Activated naive CD4-positive, alpha-beta T cell treated with anti-CD3 and anti-CD28 coated beads for 36 hours (primary cell): Measurements from ENCODE around the gene PWP2. TPM values are rescaled to one million over a fixed set of nuclear protein-coding genes. Genes with fewer than 3 reads are reported as not detected.
A peak's percentile ranks its signal among the peaks of the same experiment; 100 is the strongest.
"Not testable (repeated sequence)": the region's sequence is repeated elsewhere in the genome, so short reads cannot be mapped to it uniquely, and the experiment has no call there.

ENCODE experiments used
- CTCF ChIA-PET: fragments of 350-600 bp; sonication (Branson Sonifier 250); formaldehyde crosslinking; loops from one replicate; lab custom pipeline; 2021; ENCODE audit warnings: antibody characterized with exemption; lab: Charles Lee
- DNase-seq: peaks from one replicate; pipeline ENCODE4 v3.0.0-alpha.2; 2020
- H3K27ac Mint-ChIP-seq: one replicate; pipeline ENCODE4 v1.8.0; 2021; ENCODE audit warnings: mild to moderate bottlenecking, mixed read lengths
- H3K27me3 Mint-ChIP-seq: one replicate; pipeline ENCODE4 v1.8.0; 2021; ENCODE audit warnings: low read depth, mixed read lengths
- H3K36me3 Mint-ChIP-seq: one replicate; pipeline ENCODE4 v1.8.0; 2021; ENCODE audit warnings: low read depth, mixed read lengths
- H3K4me1 Mint-ChIP-seq: one replicate; pipeline ENCODE4 v1.8.0; 2021; ENCODE audit warnings: low read depth, mixed read lengths
- H3K4me3 Mint-ChIP-seq: one replicate; pipeline ENCODE4 v1.8.0; 2021; ENCODE audit warnings: mild to moderate bottlenecking, moderate library complexity, mixed read lengths
- H3K9me3 Mint-ChIP-seq: one replicate; pipeline ENCODE4 v1.8.0; 2021; ENCODE audit warnings: mixed read lengths
- intact Hi-C: fragments of 100-400 bp; cut with micrococcal nuclease; formaldehyde crosslinking; loops from one replicate; pipeline ENCODE4 v1.15.1; 2023
- total RNA-seq, 2 experiments: library from RNA; stranded (reverse); gene quantifications; one replicate each; pipeline ENCODE4 v1.2.3, GENCODE V29; 2021

PWP2 gene
- total RNA-seq, 2 experiments from 2014 or later: 29.6 to 30.9 TPM

DNA sequence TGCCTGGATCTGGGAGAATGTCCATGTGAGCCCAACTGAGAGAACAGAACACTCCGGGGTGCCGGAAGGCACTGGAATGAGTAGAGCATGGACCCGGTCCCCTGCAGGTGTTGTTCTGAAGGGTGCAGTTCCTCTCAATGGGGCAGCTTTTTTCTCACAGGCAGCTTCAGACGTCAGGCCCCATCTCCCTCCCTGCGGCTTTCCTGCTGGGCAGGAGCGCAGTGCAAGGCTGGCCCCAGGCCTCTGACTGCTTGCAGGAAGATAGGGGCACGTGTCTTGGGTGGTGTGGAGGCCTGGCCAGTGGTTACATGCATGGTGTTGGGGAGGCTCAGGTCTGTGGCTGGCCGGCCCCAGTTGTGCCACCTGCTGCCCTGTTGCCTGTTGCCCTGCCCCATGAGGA is 36.8 kb downstream of the PWP2 start:
- intact Hi-C loops, H3K27ac Mint-ChIP-seq: not testable (repeated sequence)

DNA sequence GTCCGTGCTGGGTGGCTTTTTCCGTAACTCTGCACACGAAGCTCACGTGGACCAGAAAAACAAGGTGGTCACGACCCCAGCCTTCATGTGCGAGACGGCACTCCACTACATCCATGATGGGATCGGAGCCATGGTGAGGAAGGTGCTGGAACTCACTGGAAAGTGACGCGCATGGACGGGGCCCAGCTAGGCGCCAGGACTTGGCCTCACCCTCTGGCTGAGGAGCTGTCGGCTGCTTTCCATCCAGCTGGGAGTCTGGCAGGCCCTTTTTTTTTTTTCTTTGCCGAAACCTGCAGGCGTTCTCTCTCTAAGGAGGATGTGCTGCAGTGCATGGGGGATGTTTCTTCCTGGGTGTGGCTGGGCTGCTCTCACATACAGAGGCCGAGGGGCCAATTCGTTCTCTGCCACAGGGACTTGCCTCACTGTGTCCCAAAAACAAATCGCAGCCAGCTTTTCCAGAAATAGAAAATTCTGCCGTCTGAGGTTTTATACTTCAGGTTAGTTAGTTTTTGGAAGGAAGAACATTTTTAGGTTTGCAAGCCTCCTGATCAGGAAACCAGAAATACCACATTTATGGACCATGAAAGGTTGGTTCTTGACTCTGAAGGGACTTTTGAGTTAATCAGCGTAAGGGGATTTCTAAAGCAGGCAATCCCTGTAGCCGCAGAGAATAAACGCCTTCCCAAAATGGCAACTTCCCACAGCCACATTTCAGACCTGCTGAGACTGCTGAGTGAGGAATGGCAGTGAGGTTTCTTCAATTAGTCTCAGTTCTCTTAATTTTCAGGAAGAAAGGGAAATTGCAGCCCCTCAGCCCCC is 37.8 kb downstream of the PWP2 start:
- intact Hi-C loops, H3K4me3 Mint-ChIP-seq: not testable (repeated sequence)

More for the DNA sequence above, 36.8 kb downstream of the PWP2 start:
- DNase-seq, H3K4me1 Mint-ChIP-seq, H3K36me3 Mint-ChIP-seq, H3K9me3 Mint-ChIP-seq, CTCF ChIA-PET, H3K27me3 Mint-ChIP-seq, H3K4me3 Mint-ChIP-seq: not testable (repeated sequence)

DNA sequence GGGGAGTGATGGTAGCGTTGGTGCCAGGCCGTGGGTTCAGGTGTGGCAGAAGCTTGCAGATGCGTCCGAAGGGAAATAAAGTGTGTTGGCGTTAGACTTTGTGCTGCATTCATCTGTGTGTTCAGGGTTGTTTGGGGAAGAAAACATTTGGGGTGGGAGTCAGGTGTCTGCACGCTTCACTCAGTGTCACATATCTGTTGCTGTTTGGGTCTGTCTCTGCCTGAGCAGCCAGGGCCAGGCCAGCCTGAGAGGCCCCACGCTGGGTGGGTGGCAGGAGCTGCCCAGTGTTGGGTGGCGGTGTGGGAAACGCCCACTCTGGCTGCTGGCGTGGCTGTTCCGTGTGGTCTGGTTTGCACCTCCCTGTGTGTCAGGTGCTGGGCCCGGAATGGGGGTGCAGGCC is 38.4 kb downstream of the PWP2 start:
- H3K9me3 Mint-ChIP-seq, intact Hi-C loops, H3K4me3 Mint-ChIP-seq, H3K4me1 Mint-ChIP-seq, H3K27me3 Mint-ChIP-seq, CTCF ChIA-PET, H3K36me3 Mint-ChIP-seq, DNase-seq, H3K27ac Mint-ChIP-seq: not testable (repeated sequence)

More for the DNA sequence above, 37.8 kb downstream of the PWP2 start:
- H3K27ac Mint-ChIP-seq, H3K27me3 Mint-ChIP-seq, CTCF ChIA-PET, H3K4me1 Mint-ChIP-seq, H3K36me3 Mint-ChIP-seq, DNase-seq, H3K9me3 Mint-ChIP-seq: not testable (repeated sequence)

DNA sequence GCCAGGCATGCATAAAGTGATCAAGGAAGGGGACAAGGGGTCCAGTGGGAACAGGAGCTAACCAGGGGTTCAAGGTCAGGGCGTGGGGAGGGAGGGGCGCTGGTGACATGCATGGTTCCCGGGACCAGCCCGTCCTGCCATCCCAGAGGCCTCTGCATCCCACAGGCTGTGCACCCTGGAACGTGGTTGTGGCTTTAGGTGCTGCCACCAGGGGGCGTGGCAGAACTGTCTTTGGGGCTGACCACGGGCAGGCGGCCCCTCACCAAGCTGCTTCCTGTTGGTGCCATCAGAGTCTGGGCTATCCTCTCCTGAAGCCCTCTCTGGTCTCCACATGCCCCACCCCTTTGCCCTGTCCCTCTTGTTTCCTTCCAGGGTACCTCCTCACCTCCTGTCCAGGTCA is 39.9 kb downstream of the PWP2 start:
- H3K36me3 Mint-ChIP-seq, DNase-seq, H3K4me3 Mint-ChIP-seq, intact Hi-C loops, H3K27me3 Mint-ChIP-seq, H3K4me1 Mint-ChIP-seq, H3K27ac Mint-ChIP-seq, H3K9me3 Mint-ChIP-seq, CTCF ChIA-PET: not testable (repeated sequence)

DNA sequence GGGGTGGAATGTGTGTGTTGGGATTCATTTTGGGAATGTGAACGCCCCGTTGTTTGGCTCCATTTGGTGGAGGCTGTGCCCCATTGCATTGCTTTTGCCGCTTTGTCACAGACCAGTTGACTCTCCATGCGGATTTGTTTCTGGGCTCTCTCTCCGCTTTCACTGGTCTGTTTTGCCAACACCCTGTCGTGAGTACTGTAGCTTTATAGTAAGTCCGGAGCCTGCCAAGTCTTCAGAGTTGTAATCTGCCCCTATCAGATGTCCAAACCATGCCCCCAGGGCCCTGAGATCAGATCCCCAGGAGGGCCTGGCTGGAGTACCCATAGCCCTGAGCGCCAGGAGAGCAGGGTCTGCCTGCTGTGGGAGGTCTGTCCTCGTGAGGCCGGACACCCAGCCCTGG is 43.1 kb downstream of the PWP2 start:
- H3K4me3 Mint-ChIP-seq, DNase-seq, H3K36me3 Mint-ChIP-seq, intact Hi-C loops, H3K9me3 Mint-ChIP-seq, H3K27ac Mint-ChIP-seq, CTCF ChIA-PET, H3K27me3 Mint-ChIP-seq, H3K4me1 Mint-ChIP-seq: not testable (repeated sequence)

DNA sequence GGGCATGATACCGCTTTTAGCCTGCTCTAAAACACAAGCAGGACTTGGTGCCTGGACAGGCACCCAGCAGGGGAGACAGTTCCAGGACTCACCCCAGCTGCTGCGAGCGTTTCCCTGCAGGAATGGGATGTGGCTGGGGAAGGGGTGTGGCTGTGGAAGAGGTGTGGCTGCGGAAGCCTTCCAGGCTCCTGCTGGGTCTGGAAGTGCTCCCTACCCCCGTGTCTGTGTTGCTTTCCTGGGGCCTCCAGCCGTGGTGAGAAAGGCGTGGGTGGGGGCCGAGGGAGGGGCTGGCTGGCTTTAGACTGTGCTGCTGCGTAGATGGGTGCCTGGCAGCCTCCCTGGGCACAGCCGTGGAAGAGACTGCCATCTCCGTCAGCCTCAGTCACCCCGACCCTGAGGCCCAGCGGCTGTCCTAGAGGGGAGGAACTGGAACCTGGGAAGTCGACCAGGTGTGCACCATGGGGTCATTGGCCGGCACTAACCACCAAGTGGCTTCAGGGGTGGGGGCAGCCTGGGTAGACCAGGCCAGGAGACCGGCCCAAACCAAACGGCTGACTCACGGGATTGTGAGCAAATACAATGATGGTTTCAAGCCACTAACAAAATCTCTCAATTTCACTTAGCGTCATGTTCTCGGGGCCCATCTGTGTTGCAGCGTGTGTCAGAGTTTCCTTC is 46.2 kb downstream of the PWP2 start:
- H3K4me1 Mint-ChIP-seq, DNase-seq, H3K27ac Mint-ChIP-seq, H3K27me3 Mint-ChIP-seq, intact Hi-C loops, H3K4me3 Mint-ChIP-seq, H3K36me3 Mint-ChIP-seq, H3K9me3 Mint-ChIP-seq, CTCF ChIA-PET: not testable (repeated sequence)

DNA sequence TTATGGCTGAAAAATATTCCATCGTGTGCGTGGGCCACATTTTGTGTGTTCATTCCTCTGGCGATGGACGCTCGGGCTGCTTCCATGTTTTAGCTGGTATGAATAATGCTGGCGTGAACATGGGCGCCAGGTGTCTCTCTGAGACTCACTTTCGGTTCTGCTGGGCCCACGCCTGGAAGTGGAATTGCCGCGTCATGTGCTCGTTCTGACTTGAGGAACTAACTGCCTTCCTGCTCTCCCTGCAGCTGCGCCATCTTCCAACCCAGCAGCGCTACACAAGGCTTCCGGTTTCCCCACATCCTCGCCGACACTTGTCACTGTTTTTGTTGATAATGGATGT is 46.7 kb downstream of the PWP2 start:
- H3K36me3 Mint-ChIP-seq, H3K4me3 Mint-ChIP-seq, H3K9me3 Mint-ChIP-seq, H3K27me3 Mint-ChIP-seq, intact Hi-C loops, H3K4me1 Mint-ChIP-seq, H3K27ac Mint-ChIP-seq, CTCF ChIA-PET: not testable (repeated sequence)
- peak; percentile 67 for DNase-seq

DNA sequence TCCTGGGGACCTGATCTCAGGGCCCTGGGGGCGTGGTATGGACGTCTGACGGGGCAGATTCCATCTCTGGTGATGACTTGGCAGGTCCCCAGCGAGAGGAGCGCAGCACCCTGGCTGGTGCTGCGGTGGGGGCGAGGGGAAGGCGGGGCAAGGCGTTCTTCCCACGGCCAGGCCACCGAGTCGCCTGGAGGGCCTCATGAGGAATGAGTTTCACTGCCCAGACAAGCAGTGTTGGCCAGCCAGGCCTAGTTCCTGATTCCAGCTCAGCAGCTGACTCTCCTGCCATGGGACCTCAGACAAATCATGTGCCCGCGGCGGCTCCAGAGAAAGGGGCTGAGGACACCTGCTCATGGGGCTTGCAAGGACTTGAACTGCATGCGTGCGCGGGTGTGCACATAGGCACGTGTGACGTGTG is 47.6 kb downstream of the PWP2 start:
- H3K9me3 Mint-ChIP-seq, H3K27me3 Mint-ChIP-seq, H3K4me3 Mint-ChIP-seq, H3K27ac Mint-ChIP-seq, CTCF ChIA-PET, DNase-seq, H3K36me3 Mint-ChIP-seq, intact Hi-C loops, H3K4me1 Mint-ChIP-seq: not testable (repeated sequence)

DNA sequence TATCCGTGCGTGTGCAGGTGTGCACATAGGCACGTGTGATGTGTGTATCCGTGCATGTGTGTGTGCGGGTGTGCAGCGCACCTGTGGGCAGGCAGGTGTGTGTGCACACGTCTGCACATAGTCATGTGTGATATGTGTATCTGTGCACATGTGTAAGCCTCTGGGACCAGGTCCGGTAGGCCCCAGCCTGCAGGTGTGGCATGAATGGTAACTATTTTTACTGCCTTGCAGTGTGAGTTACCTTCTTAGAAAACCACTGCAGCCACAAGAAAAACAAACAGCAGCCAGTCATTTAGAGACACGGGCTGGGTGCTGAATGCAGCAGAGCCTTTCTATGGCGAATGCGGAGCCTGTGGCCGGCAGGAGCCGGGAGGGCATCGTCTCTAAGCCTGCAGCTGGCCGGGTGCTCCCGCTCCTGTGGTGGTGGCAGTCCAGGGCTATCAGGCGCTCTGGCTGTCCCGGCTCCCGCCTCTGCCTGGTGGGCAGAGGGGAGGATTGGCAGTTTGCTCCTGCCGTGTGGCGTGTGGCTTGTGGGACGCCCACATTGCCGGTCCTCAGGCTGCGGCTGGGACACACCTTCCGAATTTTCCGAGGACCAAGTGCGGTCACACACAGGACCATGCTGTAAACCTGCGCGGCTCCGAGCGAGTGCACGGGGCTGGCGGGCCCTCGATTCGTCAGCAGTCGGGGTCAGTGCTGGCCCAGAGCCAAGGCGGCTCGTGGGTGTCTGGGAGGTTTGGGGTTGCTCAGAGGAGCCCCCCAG is 48.2 kb downstream of the PWP2 start:
- H3K9me3 Mint-ChIP-seq, CTCF ChIA-PET, H3K4me1 Mint-ChIP-seq, H3K36me3 Mint-ChIP-seq, H3K4me3 Mint-ChIP-seq, H3K27me3 Mint-ChIP-seq, intact Hi-C loops, H3K27ac Mint-ChIP-seq: not testable (repeated sequence)
- peak; percentile 6 for DNase-seq

DNA sequence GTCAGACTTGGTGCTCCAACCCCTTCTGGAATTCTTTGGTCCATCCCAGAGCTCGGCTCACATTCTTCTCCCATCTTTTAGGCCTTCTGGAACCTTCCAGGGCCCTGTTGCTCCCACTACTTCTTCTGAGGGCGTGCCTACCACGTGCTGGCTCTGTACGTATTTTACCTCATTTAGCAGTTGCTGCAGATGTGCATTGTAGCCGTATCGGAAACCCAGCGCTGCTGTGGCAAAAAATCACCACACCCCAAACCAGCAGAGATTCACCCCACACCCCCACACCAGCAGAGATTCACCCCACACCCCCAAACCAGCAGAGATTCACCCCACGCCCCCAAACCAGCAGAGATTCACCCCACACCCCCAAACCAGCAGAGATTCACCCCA is 48.8 kb downstream of the PWP2 start:
- H3K36me3 Mint-ChIP-seq, CTCF ChIA-PET, intact Hi-C loops, H3K4me3 Mint-ChIP-seq, H3K27ac Mint-ChIP-seq, H3K27me3 Mint-ChIP-seq, H3K4me1 Mint-ChIP-seq, H3K9me3 Mint-ChIP-seq, DNase-seq: not testable (repeated sequence)

DNA sequence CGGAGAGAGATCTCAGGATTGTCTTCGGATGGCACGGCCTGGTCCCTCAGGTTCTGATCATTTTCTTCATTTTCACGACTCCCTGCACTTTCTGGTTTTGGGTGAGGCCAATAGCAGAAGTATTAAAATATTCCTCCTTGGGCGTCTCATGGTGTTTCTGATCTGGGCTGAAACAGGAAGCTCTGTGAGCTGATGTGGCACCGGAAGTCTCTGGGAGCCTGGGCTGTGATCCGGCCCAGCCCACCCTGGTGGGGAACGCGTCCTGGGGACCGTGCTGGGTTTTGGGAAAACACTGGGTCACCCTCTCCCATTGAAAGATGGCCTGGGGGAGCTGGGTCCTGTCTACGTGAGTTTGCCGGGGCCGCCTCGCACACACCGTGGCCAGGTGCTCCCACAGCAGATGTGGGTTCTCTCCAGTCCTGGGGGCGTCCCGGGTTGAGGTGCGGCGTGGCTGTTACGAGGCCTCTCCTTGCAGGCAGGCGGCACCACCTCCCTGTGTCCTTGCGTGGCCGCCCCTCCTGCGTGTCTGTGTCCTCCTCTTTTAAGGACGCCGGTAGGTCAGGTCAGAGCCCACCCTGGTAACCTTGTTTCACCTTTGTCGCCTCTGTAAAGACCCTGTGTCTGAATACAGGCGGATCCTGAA is 50.4 kb downstream of the PWP2 start:
- peak overlapping the region; percentile 91 for H3K27ac Mint-ChIP-seq
- H3K36me3 Mint-ChIP-seq, H3K9me3 Mint-ChIP-seq, intact Hi-C loops, H3K27me3 Mint-ChIP-seq, CTCF ChIA-PET, H3K4me1 Mint-ChIP-seq: not testable (repeated sequence)
- peak; percentile 58 for DNase-seq
- peak overlapping the region; percentile 57 for H3K4me3 Mint-ChIP-seq

DNA sequence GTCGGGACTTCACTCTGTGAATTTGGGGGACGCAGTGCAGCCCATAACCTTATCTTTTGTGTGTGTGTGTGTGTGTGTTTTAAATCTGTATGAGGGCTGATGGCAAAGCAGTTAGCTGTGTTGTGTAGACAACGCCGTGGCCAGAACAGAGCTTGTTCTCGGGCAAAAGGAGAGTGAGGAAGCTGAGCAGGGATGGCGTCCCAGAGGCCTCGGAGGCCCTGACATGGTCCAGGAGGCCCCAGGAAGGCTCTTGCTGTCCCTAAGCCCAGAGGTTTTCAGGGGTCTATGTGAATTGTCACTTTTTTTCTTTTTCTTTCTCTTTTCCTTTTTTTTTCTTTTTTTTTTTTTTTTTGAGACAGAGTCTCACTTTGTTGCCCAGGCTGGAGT is 50.9 kb downstream of the PWP2 start:
- H3K4me3 Mint-ChIP-seq, H3K27me3 Mint-ChIP-seq, H3K27ac Mint-ChIP-seq, DNase-seq, intact Hi-C loops, H3K36me3 Mint-ChIP-seq, CTCF ChIA-PET, H3K9me3 Mint-ChIP-seq, H3K4me1 Mint-ChIP-seq: not testable (repeated sequence)
